Neural progenitor cell (in vitro differentiated cells): ENCODE data around the gene PSD2. TPM values are rescaled to one million over a fixed set of nuclear protein-coding genes. Genes with fewer than 3 reads are reported as not detected.

Experiments
- DNase-seq: peaks from one replicate; pipeline ENCODE4 v3.0.0-alpha.2; 2016; ENCODE audit warnings: low spot score
- H2AFZ ChIP-seq: fragments of 200-600 bp; sonication (generic); replicated peaks from 2 replicates; pipeline ENCODE4 v1.6.1; 2016; ENCODE audit warnings: antibody characterized with exemption
- H3F3A ChIP-seq: fragments of 200-600 bp; sonication (generic); 2 replicates; pipeline ENCODE4 v1.6.1; 2016; ENCODE audit warnings: antibody characterized with exemption, low read depth
- H3K27ac ChIP-seq: fragments of 200-600 bp; sonication (generic); 2 replicates; pipeline ENCODE4 v1.5.1; 2016; ENCODE audit warnings: mild to moderate bottlenecking
- H3K27me3 ChIP-seq: fragments of 200-600 bp; sonication (generic); 2 replicates; pipeline ENCODE4 v1.6.1; 2016; ENCODE audit warnings: mild to moderate bottlenecking, moderate library complexity
- H3K36me3 ChIP-seq: fragments of 200-600 bp; sonication (generic); 2 replicates; pipeline ENCODE4 v1.5.1; 2016
- H3K4me1 ChIP-seq: fragments of 200-600 bp; sonication (generic); 2 replicates; pipeline ENCODE4 v1.6.1; 2016; ENCODE audit warnings: mixed run types
- H3K4me2 ChIP-seq: fragments of 200-600 bp; sonication (generic); 2 replicates; pipeline ENCODE4 v1.6.1; 2016
- H3K4me3 ChIP-seq: fragments of 200-600 bp; sonication (generic); 2 replicates; pipeline ENCODE4 v1.5.1; 2016
- H3K79me2 ChIP-seq: fragments of 200-600 bp; sonication (generic); 2 replicates; pipeline ENCODE4 v1.6.1; 2016; ENCODE audit warnings: low read depth
- H3K9ac ChIP-seq: fragments of 200-600 bp; sonication (generic); 2 replicates; pipeline ENCODE4 v1.6.1; 2016
- H3K9me3 ChIP-seq: fragments of 200-600 bp; sonication (generic); 2 replicates; pipeline ENCODE4 v1.5.1; 2016; ENCODE audit warnings: low read depth
- H4K20me1 ChIP-seq: fragments of 200-600 bp; sonication (generic); 2 replicates; pipeline ENCODE4 v1.6.1; 2016; ENCODE audit warnings: low read depth
- H3K27ac Mint-ChIP-seq: 3 replicates; pipeline ENCODE4 v1.8.0; 2021; ENCODE audit warnings: mixed read lengths
- H3K27me3 Mint-ChIP-seq: 2 replicates; pipeline ENCODE4 v1.8.0; 2022; ENCODE audit warnings: low read depth, mild to moderate bottlenecking, inconsistent platforms, moderate library complexity, mixed read lengths; ENCODE audit not compliant: insufficient read depth
- H3K36me3 Mint-ChIP-seq: 3 replicates; pipeline ENCODE4 v1.8.0; 2021; ENCODE audit warnings: mixed read lengths
- H3K4me1 Mint-ChIP-seq: 3 replicates; pipeline ENCODE4 v1.8.0; 2021; ENCODE audit warnings: mixed read lengths
- H3K4me3 Mint-ChIP-seq: 3 replicates; pipeline ENCODE4 v1.8.0; 2021; ENCODE audit warnings: mild to moderate bottlenecking, moderate library complexity, mixed read lengths
- H3K9me3 Mint-ChIP-seq: 3 replicates; pipeline ENCODE4 v1.8.0; 2020; ENCODE audit warnings: mixed read lengths
- EZH2 ChIP-seq: fragments of 200-600 bp; sonication (generic); IDR thresholded peaks from 2 replicates; pipeline ENCODE4 v1.6.1; 2017; ENCODE audit warnings: antibody characterized with exemption, mild to moderate bottlenecking, moderate library complexity
- EZH2phosphoT487 ChIP-seq: fragments of 200-600 bp; sonication (generic); IDR thresholded peaks from 2 replicates; pipeline ENCODE4 v1.6.1; 2017; ENCODE audit warnings: antibody characterized with exemption
- total RNA-seq: library from RNA; depleted of rRNA; stranded (reverse); fragments of >200 nt; gene quantifications from 2 replicates; pipeline ENCODE4 v1.2.3, GENCODE V29; 2015; ENCODE audit warnings: low replicate concordance
- TF ChIP-seq, protein P1 (sequence below): fragments of 200-600 bp; sonication (generic); IDR thresholded peaks from 2 replicates; pipeline ENCODE4 v1.5.1; 2017; ENCODE audit warnings: antibody characterized with exemption, mild to moderate bottlenecking

The PSD2 gene
- total RNA-seq, 1 donor from 2014 or later = 0.09 TPM

- peaks cover 95% of the 10 kb centered on the region for H3K27me3 ChIP-seq
- H3K36me3 Mint-ChIP-seq = no peaks in the 10 kb centered on the region
- peaks cover 44% of the 10 kb centered on the region for H3K27me3 Mint-ChIP-seq
These were observed 3.8 kb downstream of the PSD2 start for GRCh38 chr5:139799359-139799758.

DNA sequence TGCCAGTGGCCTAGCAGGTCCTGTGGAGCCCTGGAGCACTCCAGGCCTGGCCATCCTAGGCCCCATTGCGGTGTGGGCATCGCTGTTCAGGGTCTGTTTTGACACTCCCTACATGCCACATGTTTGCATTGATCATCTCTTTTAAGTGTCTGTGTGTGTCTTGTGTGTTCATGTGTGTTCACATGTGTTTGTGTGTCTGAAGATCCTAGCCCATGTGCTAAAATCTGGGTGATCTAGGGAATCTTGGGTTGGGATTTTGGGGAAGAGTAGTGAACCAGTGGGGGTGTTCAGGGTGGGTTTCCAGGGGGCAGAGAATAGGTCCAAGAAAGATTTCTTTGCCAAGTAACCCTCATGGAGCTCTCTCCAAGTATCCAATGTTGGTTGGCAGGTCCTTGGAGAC, 8.4 kb downstream of the PSD2 start:
- H3K27me3 ChIP-seq = peaks cover 48% of the 10 kb centered on the region
- H3K9me3 Mint-ChIP-seq = no peaks in the 10 kb centered on the region
- no peaks in the 10 kb centered on the region for H3K4me1 Mint-ChIP-seq
- peaks cover 2% of the 10 kb centered on the region for H4K20me1 ChIP-seq
- no peak overlapping the region for H3K27ac Mint-ChIP-seq
- H3K79me2 ChIP-seq = no peaks in the 10 kb centered on the region
- H3K9me3 ChIP-seq = no peaks in the 10 kb centered on the region
- no peak overlapping the region for H3K4me3 Mint-ChIP-seq
- no peak overlapping the region for H3K4me2 ChIP-seq
- H3K36me3 Mint-ChIP-seq = no peaks in the 10 kb centered on the region
- H2AFZ ChIP-seq = no peak overlapping the region
- no peaks in the 10 kb centered on the region for H3K36me3 ChIP-seq
- no peaks in the 10 kb centered on the region for H3K4me1 ChIP-seq
- no peaks in the 10 kb centered on the region for H3F3A ChIP-seq
- peaks cover 27% of the 10 kb centered on the region for H3K27me3 Mint-ChIP-seq
- H3K4me3 ChIP-seq = no peak overlapping the region
- DNase-seq = no peak
- no peak overlapping the region for H3K9ac ChIP-seq
- TF ChIP-seq EZH2 (no peak), EZH2phosphoT487 (no peak)
- TF ChIP-seq, protein P1, sequence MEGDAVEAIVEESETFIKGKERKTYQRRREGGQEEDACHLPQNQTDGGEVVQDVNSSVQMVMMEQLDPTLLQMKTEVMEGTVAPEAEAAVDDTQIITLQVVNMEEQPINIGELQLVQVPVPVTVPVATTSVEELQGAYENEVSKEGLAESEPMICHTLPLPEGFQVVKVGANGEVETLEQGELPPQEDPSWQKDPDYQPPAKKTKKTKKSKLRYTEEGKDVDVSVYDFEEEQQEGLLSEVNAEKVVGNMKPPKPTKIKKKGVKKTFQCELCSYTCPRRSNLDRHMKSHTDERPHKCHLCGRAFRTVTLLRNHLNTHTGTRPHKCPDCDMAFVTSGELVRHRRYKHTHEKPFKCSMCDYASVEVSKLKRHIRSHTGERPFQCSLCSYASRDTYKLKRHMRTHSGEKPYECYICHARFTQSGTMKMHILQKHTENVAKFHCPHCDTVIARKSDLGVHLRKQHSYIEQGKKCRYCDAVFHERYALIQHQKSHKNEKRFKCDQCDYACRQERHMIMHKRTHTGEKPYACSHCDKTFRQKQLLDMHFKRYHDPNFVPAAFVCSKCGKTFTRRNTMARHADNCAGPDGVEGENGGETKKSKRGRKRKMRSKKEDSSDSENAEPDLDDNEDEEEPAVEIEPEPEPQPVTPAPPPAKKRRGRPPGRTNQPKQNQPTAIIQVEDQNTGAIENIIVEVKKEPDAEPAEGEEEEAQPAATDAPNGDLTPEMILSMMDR = no peak
- no peak overlapping the region for H3K27ac ChIP-seq

More at GRCh38 chr5:139799359-139799758, 3.8 kb downstream of the PSD2 start:
- Histone ChIP-seq H3F3A (peaks cover 7% of the 10 kb centered on the region), H3K27ac (no peak overlapping the region), H3K9me3 (no peaks in the 10 kb centered on the region), H3K9ac (no peak overlapping the region), H4K20me1 (peaks cover 31% of the 10 kb centered on the region), H2AFZ (no peak overlapping the region), H3K36me3 (no peaks in the 10 kb centered on the region), H3K79me2 (no peaks in the 10 kb centered on the region), H3K4me2 (no peak overlapping the region), H3K4me1 (peaks cover 13% of the 10 kb centered on the region), H3K4me3 (no peak overlapping the region)
- no peak for DNase-seq
- no peak overlapping the region for H3K4me3 Mint-ChIP-seq
- H3K4me1 Mint-ChIP-seq = peaks cover 6% of the 10 kb centered on the region
- H3K27ac Mint-ChIP-seq = no peak overlapping the region
- no peaks in the 10 kb centered on the region for H3K9me3 Mint-ChIP-seq
- TF ChIP-seq, protein P1 = no peak
- TF ChIP-seq EZH2phosphoT487 (no peak), EZH2 (no peak)

DNA sequence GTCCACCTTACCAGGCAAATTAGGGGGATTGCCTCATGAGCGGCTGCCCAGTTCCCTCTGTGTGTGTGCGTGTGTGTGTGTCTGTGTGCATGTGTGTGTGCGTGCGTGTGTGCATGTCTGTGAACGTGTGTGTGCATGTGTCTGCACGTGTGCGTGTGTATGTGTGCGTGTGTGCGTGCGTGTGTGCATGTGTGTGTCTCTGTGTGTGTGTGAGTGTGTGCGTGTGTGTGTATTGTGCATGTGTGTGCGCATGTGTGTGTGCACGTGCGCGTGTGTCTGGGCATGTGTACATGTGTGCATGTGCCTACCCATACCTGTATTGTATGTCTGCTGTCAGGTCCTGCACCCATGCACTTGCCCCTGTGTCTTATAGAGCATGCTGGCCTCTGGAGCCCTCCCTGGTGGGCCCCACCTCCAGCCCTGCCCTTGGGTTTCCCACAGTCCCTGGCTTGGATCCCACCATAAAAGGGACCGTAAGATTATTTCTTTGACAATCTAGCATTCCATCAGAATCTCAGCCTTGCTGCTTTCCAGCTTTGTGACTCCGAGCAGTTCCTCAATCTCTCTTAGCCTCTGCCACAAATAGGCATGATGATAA, 9.3 kb downstream of the PSD2 start:
- no peak for TF ChIP-seq EZH2phosphoT487
- TF ChIP-seq, protein P1 = no peak
- no peak for TF ChIP-seq EZH2
- Mint-ChIP-seq H3K4me1 (no peaks in the 10 kb centered on the region), H3K27me3 (peaks cover 22% of the 10 kb centered on the region), H3K4me3 (peak overlapping the region; percentile 3), H3K9me3 (no peaks in the 10 kb centered on the region), H3K36me3 (no peaks in the 10 kb centered on the region), H3K27ac (peak overlapping the region; percentile 24)
- H3K27ac ChIP-seq = no peak overlapping the region
- H3K27me3 ChIP-seq = peaks cover 39% of the 10 kb centered on the region
- no peak overlapping the region for H2AFZ ChIP-seq
- H4K20me1 ChIP-seq = peaks cover 6% of the 10 kb centered on the region
- no peak overlapping the region for H3K9ac ChIP-seq
- no peaks in the 10 kb centered on the region for H3F3A ChIP-seq
- H3K4me3 ChIP-seq = no peak overlapping the region
- H3K79me2 ChIP-seq = no peaks in the 10 kb centered on the region
- no peak for DNase-seq
- no peaks in the 10 kb centered on the region for H3K36me3 ChIP-seq
- H3K9me3 ChIP-seq = no peaks in the 10 kb centered on the region
- no peaks in the 10 kb centered on the region for H3K4me1 ChIP-seq
- H3K4me2 ChIP-seq = no peak overlapping the region
